GM12878 (cell line): ENCODE measurements around the gene SCNN1G. TPM values are rescaled to one million over a fixed set of nuclear protein-coding genes. Genes with fewer than 3 reads are reported as not detected.

ENCODE experiments used
- ATAC-seq: fragments of 200-7000 bp; cut with Tn5 transposase; 3 replicates; pipeline ENCODE4 v1.9.1; 2020; ENCODE audit warnings: mild to moderate bottlenecking, moderate library complexity
- BruUV-seq: library from RNA; stranded (reverse); fragments of 400-500 nt; replicated peaks from 2 replicates; lab custom pipeline; 2021; lab: Mats Ljungman, UMichigan
- CTCF ChIA-PET: fragments of 300-600 bp; sonication (Branson Sonifier 250); formaldehyde crosslinking; extraction: SDS; loops from one replicate; lab custom pipeline; 2021; ENCODE audit warnings: inconsistent platforms; lab: Yijun Ruan, JAX
- POLR2A ChIA-PET: fragments of 350-600 bp; formaldehyde crosslinking; extraction: SDS; loops from one replicate; lab custom pipeline; 2021; ENCODE audit warnings: inconsistent platforms; lab: Charles Lee
- RAD21 ChIA-PET: fragments of 300-600 bp; sonication (Branson Sonifier 250); formaldehyde crosslinking; loops from one replicate; lab custom pipeline; 2023; ENCODE audit warnings: antibody characterized with exemption; ENCODE audit not compliant: unreplicated experiment; lab: Charles Lee
- SMC1A ChIA-PET: fragments of 300-600 bp; sonication (Branson Sonifier 250); formaldehyde crosslinking; loops from one replicate; lab custom pipeline; 2023; ENCODE audit not compliant: unreplicated experiment, uncharacterized antibody; lab: Charles Lee
- DNase-seq: peaks from one replicate; pipeline ENCODE4 v3.0.0-alpha.2; 2011; ENCODE audit warnings: low read depth, low spot score
- FAIRE-seq: peaks from 3 replicates; lab custom pipeline; 2011; peaks lifted over from hg19 to GRCh38; lab: Jason Lieb, UNC
- H2AFZ ChIP-seq: 2 replicates; pipeline ENCODE4 v1.6.0; 2011; ENCODE audit warnings: low read depth, low read length, control low read depth; ENCODE audit not compliant: control insufficient read depth
- H3K27ac ChIP-seq: 2 replicates; pipeline ENCODE4 v1.5.1; 2011; ENCODE audit warnings: control low read depth; ENCODE audit not compliant: control insufficient read depth, insufficient read depth
- H3K27me3 ChIP-seq, 2 experiments: replicated peaks in 1 of 2; 2 replicates each; pipeline versions ENCODE4 v1.6.0 to v1.6.1; 2011; ENCODE audit warnings: low read length in 1 of 2; ENCODE audit not compliant: control insufficient read depth in 2 of 2, insufficient read depth in 2 of 2
- H3K36me3 ChIP-seq, 2 experiments: 2 replicates each; pipeline ENCODE4 v1.5.1; 2011; ENCODE audit warnings: low read length in 1 of 2; ENCODE audit not compliant: control insufficient read depth in 2 of 2, insufficient read depth in 2 of 2
- H3K4me1 ChIP-seq: 2 replicates; pipeline ENCODE4 v1.6.1; 2011; ENCODE audit warnings: mild to moderate bottlenecking, low read length, moderate library complexity, mixed read lengths; ENCODE audit not compliant: control insufficient read depth, insufficient read depth
- H3K4me2 ChIP-seq: 2 replicates; pipeline ENCODE4 v1.6.0; 2011; ENCODE audit warnings: control low read depth; ENCODE audit not compliant: control insufficient read depth, insufficient read depth
- H3K4me3 ChIP-seq: fragments of 200-600 bp; sonication (generic); 2 replicates; pipeline ENCODE4 v1.5.1; 2016
- H3K79me2 ChIP-seq: 2 replicates; pipeline ENCODE4 v1.6.0; 2011; ENCODE audit warnings: low read length; ENCODE audit not compliant: control insufficient read depth, insufficient read depth
- H3K9ac ChIP-seq: 2 replicates; pipeline ENCODE4 v1.8.0; 2011; ENCODE audit warnings: low read length, control low read depth, mixed read lengths; ENCODE audit not compliant: control insufficient read depth, insufficient read depth
- H3K9me3 ChIP-seq: replicated peaks from 3 replicates; pipeline ENCODE4 v1.5.1; 2011; ENCODE audit warnings: mild to moderate bottlenecking, low read length; ENCODE audit not compliant: control insufficient read depth, insufficient read depth
- H4K20me1 ChIP-seq: 2 replicates; pipeline ENCODE4 v1.6.0; 2011; ENCODE audit not compliant: control insufficient read depth, insufficient read depth
- ASH2L ChIP-seq: fragments of 300-600, 200-600 bp; sonication (generic); IDR thresholded peaks from 2 replicates; pipeline ENCODE4 v1.6.1; 2017; ENCODE audit warnings: low read depth, mild to moderate bottlenecking, borderline replicate concordance
- MLLT1 ChIP-seq: fragments of 450-650 bp; IDR thresholded peaks from 2 replicates; pipeline ENCODE4 v1.6.1; 2016; ENCODE audit warnings: mild to moderate bottlenecking
- NFIC ChIP-seq: IDR thresholded peaks from 2 replicates; pipeline ENCODE4 v1.6.1; 2012; ENCODE audit warnings: low read depth, mild to moderate bottlenecking, inconsistent platforms, low read length, moderate library complexity
- RFX5 ChIP-seq: IDR thresholded peaks from 2 replicates; pipeline ENCODE4 v1.6.1; 2011; ENCODE audit warnings: low read depth, low read length, improper control_type of control experiment
- SIN3A ChIP-seq: IDR thresholded peaks from 2 replicates; pipeline ENCODE4 v1.6.1; 2012; ENCODE audit warnings: low read depth, low read length, improper control_type of control experiment
- TBL1XR1 ChIP-seq: IDR thresholded peaks from 2 replicates; pipeline ENCODE4 v1.6.1; 2012; ENCODE audit warnings: low read depth, low read length, improper control_type of control experiment
- ZBED1 ChIP-seq: IDR thresholded peaks from 2 replicates; pipeline ENCODE4 v1.6.1; 2016; ENCODE audit warnings: borderline replicate concordance
- WGBS: methylation state at CpG from one replicate; pipeline ENCODE4 v1.1.6; 2016; ENCODE audit warnings: low lambda C conversion rate; ENCODE audit not compliant: insufficient replicate concordance, insufficient coverage; ENCODE audit errors: missing lambda C conversion rate; 5-methylcytosine and 5-hydroxymethylcytosine counted together
- in situ Hi-C: fragments of 300-500 bp; cut with MboI; formaldehyde crosslinking; loops from 9 replicates; pipeline ENCODE4 v1.14.3; 2018; ENCODE audit warnings: mixed read lengths
- intact Hi-C: fragments of 100-400 bp; cut with micrococcal nuclease; formaldehyde crosslinking; loops from one replicate; pipeline ENCODE4 v1.14.2; 2022; ENCODE audit not compliant: unreplicated experiment
- polyA plus RNA-seq, 11 experiments: library from polyadenylated mRNA; depleted of rRNA in 4 of 11; unstranded in 6 of 11; stranded (reverse) in 5 of 11; fragments of >200 nt; fragmentation: Nextera tagmentation in 4 of 11; fragmentation: Illumina TruSeq in 1 of 11; extraction: Ambion mirVana in 4 of 11; extraction: Trizol in 1 of 11; gene quantifications; 1 replicate in 1 of 11; 2 replicates in 10 of 11; pipeline versions ENCODE4 v1.2.1 to v1.2.3, GENCODE V29; 2011 to 2016; ENCODE audit warnings: inconsistent platforms in 2 of 11, missing spikeins in 2 of 11, low read depth in 1 of 11
- total RNA-seq, 4 experiments: library from RNA; depleted of rRNA in 3 of 4; stranded (reverse); fragments of >200 nt in 3 of 4; fragmentation: Illumina TruSeq in 1 of 4; extraction: Trizol in 1 of 4; gene quantifications; 2 replicates each; pipeline versions ENCODE4 v1.2.1 to v1.2.3, GENCODE V29; 2013 to 2021

The SCNN1G gene
- total and polyA plus RNA-seq, 10 of the 15 experiments (the other 5 are each of a cell fraction or from before 2014, with no cell fraction given) = 0.04 to 0.86 (median 0.08) TPM; not detected in 5

DNA sequence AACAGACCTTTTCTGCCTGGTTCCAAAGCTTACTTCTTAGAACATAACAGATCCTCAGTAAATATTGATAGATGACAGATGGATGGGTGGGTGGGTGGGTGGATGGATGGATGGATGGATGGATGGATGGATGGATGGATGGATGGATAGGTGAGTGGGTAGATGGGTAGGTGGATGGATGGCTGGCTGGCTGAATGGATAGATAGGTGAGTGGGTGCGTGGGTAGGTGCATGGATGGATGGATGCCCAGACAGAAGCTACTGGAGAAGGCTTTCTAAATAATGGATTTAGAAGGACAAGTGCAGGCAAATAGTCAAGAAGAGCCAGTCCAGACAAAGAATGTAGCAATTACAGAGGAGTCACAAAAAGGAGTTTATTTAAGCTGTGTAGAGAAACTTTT is 19.6 kb downstream of the SCNN1G start:
- 0% methylated on average over 1 of the region's 1 CpG for WGBS
- ATAC-seq (no peak), DNase-seq (no peak), FAIRE-seq (no peak)
- intact Hi-C loops (no loop called here), in situ Hi-C loops (no loop called here)
- no peak overlapping the region for H3K4me2 ChIP-seq
- H2AFZ ChIP-seq = no peak overlapping the region
- H4K20me1 ChIP-seq = no peaks in the 10 kb centered on the region
- H3K4me1 ChIP-seq = no peaks in the 10 kb centered on the region
- POLR2A ChIA-PET = no interaction called here
- no peaks in the 10 kb centered on the region for H3K79me2 ChIP-seq
- no peak overlapping the region for H3K27ac ChIP-seq
- SMC1A ChIA-PET = interaction anchor here (1.0 to 2.1 kb wide), 3 partner anchors 9 to 19 kb away, joined by 3 to 6 read pairs (median 3); no protein-coding TSS in a partner anchor
- no peaks in the 10 kb centered on the region for H3K27me3 ChIP-seq
- no peak overlapping the region for H3K4me3 ChIP-seq
- no peak overlapping the region for H3K9ac ChIP-seq
- no TSS peak for BruUV-seq
- RAD21 ChIA-PET = no interaction called here
- CTCF ChIA-PET = interaction anchor here (1.6 to 2.2 kb wide), 2 partner anchors 19 to 233 kb away, joined by 7 to 10 read pairs; partner anchors contain the start of gene SCNN1G
- H3K36me3 ChIP-seq = no peaks in the 10 kb centered on the region
- H3K9me3 ChIP-seq = no peaks in the 10 kb centered on the region
- TF ChIP-seq RFX5 (no peak), ASH2L (no peak)

DNA sequence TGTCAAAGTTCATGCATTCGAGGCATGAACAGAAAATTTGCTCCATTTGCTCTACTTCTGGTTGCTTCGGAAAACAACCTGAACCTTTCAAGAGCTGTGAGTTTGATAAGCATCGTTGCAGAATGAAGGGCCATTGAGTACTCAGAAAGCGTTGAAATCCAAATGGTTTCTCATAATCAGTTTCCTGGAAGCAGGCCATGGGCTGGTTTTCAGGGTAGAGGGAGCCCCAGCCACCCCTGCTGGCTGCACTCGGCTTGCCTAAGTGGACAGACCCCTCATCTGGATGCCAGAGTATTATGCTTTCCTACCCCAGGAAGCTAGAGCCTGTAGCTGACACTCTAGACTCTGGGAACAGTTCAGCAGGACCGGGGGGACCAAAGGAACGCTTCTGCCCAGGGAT is 24.4 kb downstream of the SCNN1G start:
- CTCF ChIA-PET = interaction anchor here (1.2 kb wide), 1 partner anchor 227 kb away, joined by 4 read pairs; no protein-coding TSS in a partner anchor
- ATAC-seq = no peak
- WGBS = 23% methylated on average over 7 of the region's 7 CpGs

More for the DNA sequence above, 24.4 kb downstream of the SCNN1G start:
- ChIA-PET SMC1A (interaction anchor here (1.0 kb wide), 1 partner anchor 213 kb away, joined by 4 read pairs; no protein-coding TSS in a partner anchor), POLR2A (interaction anchor here (0.8 kb wide), 1 partner anchor 250 kb away, joined by 3 read pairs; no protein-coding TSS in a partner anchor), RAD21 (no interaction called here)
- H3K9ac ChIP-seq = no peak overlapping the region
- BruUV-seq = no TSS peak
- H3K9me3 ChIP-seq = no peaks in the 10 kb centered on the region
- no peaks in the 10 kb centered on the region for H3K4me1 ChIP-seq
- H3K27me3 ChIP-seq = no peaks in the 10 kb centered on the region
- no peaks in the 10 kb centered on the region for H4K20me1 ChIP-seq
- H3K27ac ChIP-seq = no peak overlapping the region
- no peak overlapping the region for H3K4me3 ChIP-seq
- no peak for DNase-seq
- TF ChIP-seq NFIC (no peak), ZBED1 (no peak), SIN3A (no peak), TBL1XR1 (no peak), MLLT1 (no peak)
- no peak overlapping the region for H3K4me2 ChIP-seq
- FAIRE-seq = no peak
- intact Hi-C loops (no loop called here), in situ Hi-C loops (no loop called here)
- H3K36me3 ChIP-seq = no peaks in the 10 kb centered on the region
- no peaks in the 10 kb centered on the region for H3K79me2 ChIP-seq
- H2AFZ ChIP-seq = no peak overlapping the region
